Measurements from ENCODE around the gene FILIP1L. TPM values are rescaled to one million over a fixed set of nuclear protein-coding genes. Genes with fewer than 3 reads are reported as not detected.
"Not testable (repeated sequence)": the region's sequence is repeated elsewhere in the genome, so short reads cannot be mapped to it uniquely, and the experiment has no call there.

The FILIP1L gene
- total and polyA plus RNA-seq, 2 donors (not counting 1 experiment from before 2014, with no cell fraction given) = 0.32 to 0.48 TPM

DNA sequence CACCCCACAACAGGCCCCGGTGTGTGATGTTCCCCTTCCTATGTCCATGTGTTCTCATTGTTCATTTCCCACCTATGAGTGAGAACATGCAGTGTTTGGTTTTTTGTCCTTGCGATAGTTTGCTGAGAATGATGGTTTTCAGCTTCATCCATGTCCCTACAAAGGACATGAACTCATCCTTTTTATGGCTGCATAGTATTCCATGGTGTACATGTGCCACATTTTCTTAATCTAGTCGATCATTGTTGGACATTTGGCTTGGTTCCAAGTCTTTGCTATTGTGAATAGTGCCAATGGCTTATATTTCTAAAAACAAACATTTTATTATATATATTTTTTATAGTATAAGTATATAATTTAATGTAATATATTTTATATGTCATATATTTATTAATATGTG, 62.8 kb downstream of the FILIP1L start:
- H3K27me3 Mint-ChIP-seq; H3K4me3 Mint-ChIP-seq; H3K27ac Mint-ChIP-seq; H3K79me2 ChIP-seq (ENCODE audit: control insufficient read depth, insufficient read depth, low read length); ATAC-seq (ENCODE audit: low read depth); H4K20me1 ChIP-seq (ENCODE audit: control insufficient read depth, insufficient read depth, low read length, poor library complexity, severe bottlenecking); POLR2A ChIA-PET; H3K36me3 ChIP-seq (replicated peaks in 1 of 2; ENCODE audit: control extremely low read depth in 1 of 2, control insufficient read depth in 1 of 2, extremely low read depth in 1 of 2, insufficient read depth in 2 of 2, low read length in 1 of 2); H3K27ac ChIP-seq (ENCODE audit: low read length in 2 of 2); H3K9me3 ChIP-seq (ENCODE audit: control extremely low read depth in 1 of 3, control insufficient read depth in 2 of 3, insufficient read depth in 1 of 3, low read length in 2 of 3); H3K27me3 ChIP-seq (replicated peaks in 1 of 4; ENCODE audit: control extremely low read depth in 1 of 4, control insufficient read depth in 3 of 4, insufficient read depth in 4 of 4, low read length in 3 of 4); DNase-seq; H3K9me3 Mint-ChIP-seq (ENCODE audit: insufficient read depth); H3K4me2 ChIP-seq (replicated peaks; ENCODE audit: low read depth, low read length, poor library complexity, severe bottlenecking); intact Hi-C loops (cut with micrococcal nuclease); H3K4me3 ChIP-seq (ENCODE audit: control extremely low read depth in 1 of 5, extremely low read depth in 1 of 5, insufficient read depth in 1 of 5, low read depth in 2 of 5, low read length in 4 of 5); H2AFZ ChIP-seq (ENCODE audit: insufficient read depth, low read depth, low read length, poor library complexity, severe bottlenecking); H3K9ac ChIP-seq (ENCODE audit: low read length); CTCF ChIA-PET: not testable (repeated sequence)
- peaks cover 21% of the 10 kb centered on the region in 2 donors for H3K4me1 ChIP-seq (ENCODE audit: control insufficient read depth in 2 of 2, insufficient read depth in 2 of 2, low read length in 2 of 2)
- WGBS (ENCODE audit: insufficient coverage) = no CpG with 5 or more reads among the region's 3 CpGs
- H3K4me1 Mint-ChIP-seq = peaks cover 26% of the 10 kb centered on the region

DNA sequence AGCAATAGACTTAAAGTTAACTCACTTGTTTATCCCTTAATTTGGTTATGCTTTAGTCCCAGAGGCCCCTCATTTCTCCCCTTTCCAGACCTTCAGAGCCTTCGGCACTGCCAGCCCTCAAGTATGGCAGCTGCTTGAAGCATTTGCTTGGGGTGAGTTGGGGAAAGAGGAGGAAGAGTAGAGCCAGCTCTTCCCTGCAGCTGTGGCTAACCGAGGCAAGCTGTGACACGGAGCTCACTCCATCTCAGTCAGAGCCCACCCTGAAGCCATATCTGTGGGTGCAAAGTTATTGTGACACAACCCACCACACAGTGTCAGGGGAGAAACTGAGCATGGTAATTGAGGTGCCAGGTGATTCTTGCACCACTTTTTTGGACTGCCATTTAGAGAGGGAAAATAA, 66.1 kb downstream of the FILIP1L start:
- peak overlapping the region; percentile 49 for H3K9ac ChIP-seq (ENCODE audit: low read length)
- CTCF ChIA-PET = interaction anchor here (0.6 to 3.3 kb wide), 8 partner anchors 10 to 1182 kb away, joined by 3 to 18 read pairs (median 6); partner anchors contain the start of gene TBC1D23

More for the DNA sequence above, 66.1 kb downstream of the FILIP1L start:
- no peaks in the 10 kb centered on the region for H3K9me3 ChIP-seq (ENCODE audit: control extremely low read depth in 1 of 3, control insufficient read depth in 2 of 3, insufficient read depth in 1 of 3, low read length in 2 of 3)
- H3K27me3 ChIP-seq (replicated peaks in 1 of 4; ENCODE audit: control extremely low read depth in 1 of 4, control insufficient read depth in 3 of 4, insufficient read depth in 4 of 4, low read length in 3 of 4) = no peaks in the 10 kb centered on the region
- H3K4me3 ChIP-seq (ENCODE audit: control extremely low read depth in 1 of 5, extremely low read depth in 1 of 5, insufficient read depth in 1 of 5, low read depth in 2 of 5, low read length in 4 of 5) = peak overlapping the region in 4 of 5 experiments; percentile 2 to 47 (median 38)
- H3K4me1 ChIP-seq (ENCODE audit: control insufficient read depth in 2 of 2, insufficient read depth in 2 of 2, low read length in 2 of 2) = peaks cover 53 to 54% of the 10 kb centered on the region in 2 donors
- peak overlapping the region; percentile 97 for H3K27ac Mint-ChIP-seq
- POLR2A ChIA-PET = no interaction called here
- H3K4me3 Mint-ChIP-seq = peak overlapping the region; percentile 89
- no peaks in the 10 kb centered on the region for H3K36me3 ChIP-seq (replicated peaks in 1 of 2; ENCODE audit: control extremely low read depth in 1 of 2, control insufficient read depth in 1 of 2, extremely low read depth in 1 of 2, insufficient read depth in 2 of 2, low read length in 1 of 2)
- ATAC-seq (ENCODE audit: low read depth) = no peak
- H3K79me2 ChIP-seq (ENCODE audit: control insufficient read depth, insufficient read depth, low read length) = no peaks in the 10 kb centered on the region
- no peaks in the 10 kb centered on the region for H3K9me3 Mint-ChIP-seq (ENCODE audit: insufficient read depth)
- no peak for DNase-seq
- intact Hi-C loops (cut with micrococcal nuclease) = loop anchor here (5.0 to 10.0 kb wide), 3 partner anchors 171 to 1143 kb away; partner anchors contain the start of genes CMSS1 and DCBLD2
- no peak for TF ChIP-seq EZH2 (IDR thresholded peaks at IDR 0.05; ENCODE audit: borderline replicate concordance, insufficient read depth, low read depth, low read length, poor library complexity, severe bottlenecking)
- TF ChIP-seq, protein P1, sequence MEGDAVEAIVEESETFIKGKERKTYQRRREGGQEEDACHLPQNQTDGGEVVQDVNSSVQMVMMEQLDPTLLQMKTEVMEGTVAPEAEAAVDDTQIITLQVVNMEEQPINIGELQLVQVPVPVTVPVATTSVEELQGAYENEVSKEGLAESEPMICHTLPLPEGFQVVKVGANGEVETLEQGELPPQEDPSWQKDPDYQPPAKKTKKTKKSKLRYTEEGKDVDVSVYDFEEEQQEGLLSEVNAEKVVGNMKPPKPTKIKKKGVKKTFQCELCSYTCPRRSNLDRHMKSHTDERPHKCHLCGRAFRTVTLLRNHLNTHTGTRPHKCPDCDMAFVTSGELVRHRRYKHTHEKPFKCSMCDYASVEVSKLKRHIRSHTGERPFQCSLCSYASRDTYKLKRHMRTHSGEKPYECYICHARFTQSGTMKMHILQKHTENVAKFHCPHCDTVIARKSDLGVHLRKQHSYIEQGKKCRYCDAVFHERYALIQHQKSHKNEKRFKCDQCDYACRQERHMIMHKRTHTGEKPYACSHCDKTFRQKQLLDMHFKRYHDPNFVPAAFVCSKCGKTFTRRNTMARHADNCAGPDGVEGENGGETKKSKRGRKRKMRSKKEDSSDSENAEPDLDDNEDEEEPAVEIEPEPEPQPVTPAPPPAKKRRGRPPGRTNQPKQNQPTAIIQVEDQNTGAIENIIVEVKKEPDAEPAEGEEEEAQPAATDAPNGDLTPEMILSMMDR (IDR thresholded peaks at IDR 0.05) = no peak
- peaks cover 57% of the 10 kb centered on the region for H3K4me1 Mint-ChIP-seq
- H3K4me2 ChIP-seq (replicated peaks; ENCODE audit: low read depth, low read length, poor library complexity, severe bottlenecking) = peak overlapping the region; percentile 69
- no peaks in the 10 kb centered on the region for H3K27me3 Mint-ChIP-seq
- peak overlapping the region; percentile 75 to 82 for H3K27ac ChIP-seq (ENCODE audit: low read length in 2 of 2)
- peak overlapping the region; percentile 66 for H2AFZ ChIP-seq (ENCODE audit: insufficient read depth, low read depth, low read length, poor library complexity, severe bottlenecking)
- no CpG with 5 or more reads among the region's 3 CpGs for WGBS (ENCODE audit: insufficient coverage)
- H4K20me1 ChIP-seq (ENCODE audit: control insufficient read depth, insufficient read depth, low read length, poor library complexity, severe bottlenecking) = no peaks in the 10 kb centered on the region

All from B cell (primary cell).